GM08714 (cell line): ENCODE data around the gene NEMF.

Source experiments
- H3K4me3 ChIP-seq: fragments of 200-500 bp; sonication (Bioruptor generic); 2 replicates; pipeline ENCODE4 v1.5.1; 2014; ENCODE audit warnings: mild to moderate bottlenecking, low read length, inconsistent platforms
- ZNF274 ChIP-seq: IDR thresholded peaks from 2 replicates; pipeline ENCODE4 v1.6.1; 2012; ENCODE audit warnings: mild to moderate bottlenecking, low read depth, low read length

NEMF gene, protein sequence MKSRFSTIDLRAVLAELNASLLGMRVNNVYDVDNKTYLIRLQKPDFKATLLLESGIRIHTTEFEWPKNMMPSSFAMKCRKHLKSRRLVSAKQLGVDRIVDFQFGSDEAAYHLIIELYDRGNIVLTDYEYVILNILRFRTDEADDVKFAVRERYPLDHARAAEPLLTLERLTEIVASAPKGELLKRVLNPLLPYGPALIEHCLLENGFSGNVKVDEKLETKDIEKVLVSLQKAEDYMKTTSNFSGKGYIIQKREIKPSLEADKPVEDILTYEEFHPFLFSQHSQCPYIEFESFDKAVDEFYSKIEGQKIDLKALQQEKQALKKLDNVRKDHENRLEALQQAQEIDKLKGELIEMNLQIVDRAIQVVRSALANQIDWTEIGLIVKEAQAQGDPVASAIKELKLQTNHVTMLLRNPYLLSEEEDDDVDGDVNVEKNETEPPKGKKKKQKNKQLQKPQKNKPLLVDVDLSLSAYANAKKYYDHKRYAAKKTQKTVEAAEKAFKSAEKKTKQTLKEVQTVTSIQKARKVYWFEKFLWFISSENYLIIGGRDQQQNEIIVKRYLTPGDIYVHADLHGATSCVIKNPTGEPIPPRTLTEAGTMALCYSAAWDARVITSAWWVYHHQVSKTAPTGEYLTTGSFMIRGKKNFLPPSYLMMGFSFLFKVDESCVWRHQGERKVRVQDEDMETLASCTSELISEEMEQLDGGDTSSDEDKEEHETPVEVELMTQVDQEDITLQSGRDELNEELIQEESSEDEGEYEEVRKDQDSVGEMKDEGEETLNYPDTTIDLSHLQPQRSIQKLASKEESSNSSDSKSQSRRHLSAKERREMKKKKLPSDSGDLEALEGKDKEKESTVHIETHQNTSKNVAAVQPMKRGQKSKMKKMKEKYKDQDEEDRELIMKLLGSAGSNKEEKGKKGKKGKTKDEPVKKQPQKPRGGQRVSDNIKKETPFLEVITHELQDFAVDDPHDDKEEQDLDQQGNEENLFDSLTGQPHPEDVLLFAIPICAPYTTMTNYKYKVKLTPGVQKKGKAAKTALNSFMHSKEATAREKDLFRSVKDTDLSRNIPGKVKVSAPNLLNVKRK

DNA sequence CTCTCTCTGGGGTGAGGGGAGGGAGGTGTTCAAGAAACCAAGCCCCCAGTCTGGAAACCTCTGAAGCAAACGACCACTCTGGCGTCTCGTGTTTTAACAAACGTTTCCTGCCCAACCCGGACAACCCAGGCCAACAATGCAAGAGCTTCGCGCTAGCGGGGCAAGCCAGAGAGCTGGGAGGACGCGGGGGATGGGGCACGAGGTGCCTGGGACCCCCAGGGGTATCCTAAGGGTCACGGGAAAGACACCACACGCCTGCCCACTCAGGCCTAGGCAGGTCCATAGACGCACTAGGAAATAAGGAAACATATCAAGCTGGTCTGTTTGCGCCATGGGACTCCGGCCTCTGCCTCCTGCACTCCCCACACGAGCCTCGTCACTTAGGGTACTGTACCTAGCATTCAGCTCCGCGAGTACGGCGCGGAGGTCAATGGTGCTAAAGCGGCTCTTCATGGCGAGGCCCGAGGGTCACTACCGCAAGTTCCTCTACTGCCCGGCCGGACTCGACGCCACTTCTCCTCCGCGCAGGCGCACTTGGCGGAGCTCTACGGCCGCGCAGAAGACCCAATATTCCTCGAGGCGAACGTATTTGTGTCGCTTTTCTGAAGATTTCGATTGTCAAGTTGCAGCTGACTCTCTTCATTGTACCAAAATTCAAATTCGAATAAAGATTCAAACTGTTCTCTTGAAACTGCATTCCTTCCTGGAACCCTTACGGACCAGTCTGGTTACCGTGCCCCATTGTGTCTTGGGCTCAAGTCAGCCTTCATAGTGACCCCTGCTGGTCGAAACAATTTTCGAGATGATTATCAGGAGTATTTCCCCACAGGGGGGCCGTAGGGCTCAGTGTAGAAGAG, at the start of gene NEMF:
TSS of gene NEMF (minus strand) at position 488 of the 857 bp plus-strand sequence. CDS start at position 453, 35 bp downstream.
- TF ChIP-seq ZNF274, result no peak
- peak within 1 kb of the TSS; percentile 87 for H3K4me3 ChIP-seq

DNA sequence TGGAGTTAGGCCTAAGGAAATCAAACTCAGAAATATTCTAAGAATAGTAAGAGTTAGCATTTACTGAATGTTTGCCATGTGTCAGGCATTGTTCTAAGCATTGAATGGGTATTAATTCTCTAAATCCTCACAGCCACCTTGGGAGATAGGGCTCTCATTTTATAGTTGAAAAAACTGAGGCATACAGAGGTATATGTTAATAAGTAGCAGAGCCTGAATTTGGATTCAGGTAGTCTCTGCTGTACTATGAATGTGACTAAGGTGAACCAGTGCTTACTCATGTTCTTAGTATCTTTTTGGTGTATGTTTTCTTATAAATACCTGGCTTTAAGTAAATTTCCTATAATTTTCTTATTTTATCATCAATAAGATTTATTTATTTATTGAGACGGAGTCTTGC, 48.4 kb upstream of the NEMF start:
- no peak for TF ChIP-seq ZNF274

DNA sequence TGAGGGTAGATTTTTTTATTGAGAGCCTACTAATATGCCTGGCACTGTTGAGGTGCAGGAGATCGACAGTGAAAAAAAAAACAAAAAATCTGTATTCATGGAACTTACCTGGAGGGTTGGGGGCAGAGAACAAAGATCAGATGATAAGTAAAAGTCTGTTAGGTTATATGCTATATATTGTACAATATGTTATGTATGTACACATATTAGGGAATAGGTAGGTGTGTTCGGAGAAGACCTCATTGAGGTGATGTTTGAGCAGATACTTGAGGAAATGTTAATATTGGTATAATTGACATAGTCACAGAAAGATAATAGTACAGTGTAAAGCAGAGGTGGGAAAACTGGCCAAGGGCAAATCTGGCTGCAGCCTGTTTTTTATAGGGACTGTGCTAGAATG, 45.9 kb upstream of the NEMF start:
- no peak for TF ChIP-seq ZNF274

More for the DNA sequence above, 48.4 kb upstream of the NEMF start:
- H3K4me3 ChIP-seq, result no peak overlapping the region

DNA sequence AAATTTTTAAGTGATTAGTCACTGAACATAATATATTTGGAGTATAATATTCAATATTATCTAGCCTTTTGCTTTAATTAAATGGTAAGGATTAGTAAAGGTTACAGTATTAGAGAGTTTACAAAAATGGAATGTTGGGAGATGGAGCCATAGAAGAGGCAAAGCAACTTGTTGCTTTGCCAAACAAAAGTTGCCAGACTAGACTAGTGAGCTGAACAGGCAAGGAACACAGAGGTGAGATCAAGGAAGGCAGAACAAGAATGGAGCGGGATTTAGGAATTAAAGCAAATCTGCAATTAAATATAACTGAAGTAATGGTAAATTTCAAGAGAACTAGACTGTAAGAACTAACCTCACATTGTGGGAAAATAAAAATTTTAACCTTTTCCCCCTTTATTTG, 45.4 kb upstream of the NEMF start:
- no peak for TF ChIP-seq ZNF274
- H3K4me3 ChIP-seq, result peak overlapping the region; percentile 41; the same call in 1 of the 2 replicates

More for the DNA sequence above, 45.9 kb upstream of the NEMF start:
- H3K4me3 ChIP-seq, result no peak overlapping the region; the same call in 1 of the 2 replicates

DNA sequence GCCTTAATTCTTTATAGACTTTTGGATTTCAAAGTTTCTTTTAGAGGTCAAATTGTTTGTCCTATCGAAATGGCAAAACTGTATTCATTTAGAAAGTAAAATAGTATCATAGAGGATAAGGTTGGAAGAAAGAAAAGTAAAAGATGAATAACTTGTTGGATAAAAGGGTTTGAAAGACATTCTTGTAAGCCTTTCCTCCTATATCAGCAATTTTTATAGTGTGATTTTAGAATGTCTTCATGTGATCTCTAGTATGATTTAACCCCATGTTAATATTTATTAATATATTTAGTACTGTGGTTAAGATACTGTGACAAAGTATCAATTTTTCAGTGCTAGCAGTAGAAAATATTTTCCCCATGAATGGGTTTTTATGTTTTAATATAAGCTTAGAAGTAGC, 44.8 kb upstream of the NEMF start:
- H3K4me3 ChIP-seq, result peak overlapping the region; percentile 41; the same call in 1 of the 2 replicates
- TF ChIP-seq ZNF274, result no peak

DNA sequence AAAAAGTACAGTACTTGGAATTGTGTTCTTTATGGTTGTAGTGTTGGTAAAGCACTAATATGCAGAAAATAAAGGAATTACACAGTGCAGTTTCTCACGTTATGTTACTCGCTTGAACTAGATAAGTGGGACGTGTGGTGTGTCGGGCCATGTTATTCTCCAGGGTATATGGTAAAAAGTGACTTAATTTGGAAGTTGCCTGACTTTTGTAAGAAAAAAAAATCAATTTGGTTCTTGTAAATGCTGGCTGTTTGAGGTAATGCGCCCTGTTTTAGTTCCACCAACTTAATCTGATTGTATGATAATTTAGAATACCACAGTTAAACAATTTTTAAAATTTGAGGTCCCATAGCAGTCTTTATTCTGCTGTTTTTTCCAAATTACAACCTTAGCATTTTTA, 44.4 kb upstream of the NEMF start:
- peak overlapping the region; percentile 41; the same call in 1 of the 2 replicates for H3K4me3 ChIP-seq

DNA sequence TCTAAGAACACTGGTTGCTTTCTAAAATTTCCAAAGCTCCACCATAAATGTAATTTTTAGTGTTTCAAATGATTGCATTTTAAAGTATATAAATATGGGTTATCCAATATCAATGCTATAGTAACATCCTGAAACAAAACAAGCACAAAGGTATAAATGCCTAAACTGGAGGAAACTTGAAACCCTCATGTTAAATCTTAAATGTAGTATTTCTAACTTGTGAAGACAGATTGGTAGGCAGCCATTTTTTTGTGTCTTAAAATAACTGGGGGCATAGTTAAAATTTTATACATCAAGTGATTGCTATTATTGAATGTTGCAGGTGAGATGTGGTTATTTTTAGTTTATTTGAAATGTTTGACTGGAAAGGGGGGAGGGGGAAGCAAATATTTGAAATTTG, 43.7 kb upstream of the NEMF start:
- peak overlapping the region; percentile 94; the same call in 1 of the 2 replicates for H3K4me3 ChIP-seq

More for the DNA sequence above, 44.4 kb upstream of the NEMF start:
- no peak for TF ChIP-seq ZNF274

DNA sequence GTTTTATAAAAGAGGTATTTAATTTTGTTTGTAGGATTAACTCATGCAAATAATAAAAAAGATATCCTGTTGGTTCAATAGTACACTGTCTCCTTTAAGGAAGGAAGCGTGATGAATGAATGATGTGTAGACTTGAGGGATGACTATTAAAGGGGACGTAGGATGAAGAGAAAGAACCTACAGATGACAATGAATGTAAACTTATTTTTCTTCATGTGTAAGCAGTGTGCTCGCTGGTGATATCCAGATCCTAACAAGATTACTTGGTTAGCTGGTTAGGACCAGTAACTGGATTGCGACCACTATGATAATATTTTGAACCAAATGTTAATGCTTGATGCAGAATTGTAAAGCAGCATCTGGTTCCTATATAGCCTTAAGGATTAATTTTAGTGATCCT, 42.9 kb upstream of the NEMF start:
- peak overlapping the region; percentile 94; the same call in 1 of the 2 replicates for H3K4me3 ChIP-seq
- TF ChIP-seq ZNF274, result no peak

DNA sequence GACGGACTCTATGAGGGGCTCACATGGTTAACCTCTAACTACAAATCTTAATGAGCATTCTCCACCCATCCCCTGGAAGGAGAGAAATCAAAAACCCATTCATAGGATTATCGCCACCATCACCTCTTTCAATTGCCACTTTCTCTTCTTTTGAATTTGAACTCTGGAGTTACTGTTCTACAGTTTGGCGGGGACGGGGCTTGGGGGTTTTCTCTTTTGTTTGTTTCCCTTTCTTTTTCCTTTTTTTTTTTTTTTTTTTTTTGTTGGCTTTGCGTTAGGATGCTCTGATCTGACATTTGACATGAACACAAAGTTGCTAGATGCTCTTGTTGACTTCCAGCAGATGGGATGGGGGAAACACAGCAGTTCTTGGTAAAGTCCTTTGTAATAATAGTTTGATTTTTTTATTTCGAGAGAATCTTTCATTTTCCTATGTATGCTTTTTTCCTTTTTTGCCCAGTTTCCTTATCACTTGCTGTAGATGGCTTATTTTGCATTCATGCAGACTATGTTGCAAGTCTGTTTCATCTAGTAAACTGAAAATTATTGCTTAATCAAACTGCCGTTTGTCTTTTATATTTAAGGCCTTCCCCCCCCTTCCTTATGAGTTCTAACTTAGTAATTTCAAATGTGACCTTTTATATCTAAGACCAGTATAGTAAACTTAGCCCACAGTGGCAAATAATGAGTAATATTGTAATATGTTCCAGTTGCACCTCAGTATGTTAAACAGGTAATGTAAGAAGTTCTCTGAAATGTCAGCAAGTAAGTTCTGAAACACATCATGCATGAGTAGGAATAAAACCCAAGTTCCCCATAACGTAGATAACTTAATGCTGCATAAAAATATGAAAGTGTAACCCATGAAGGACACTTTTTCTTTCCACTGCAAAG, 41.9 kb upstream of the NEMF start:
- H3K4me3 ChIP-seq, result peak overlapping the region; percentile 94

DNA sequence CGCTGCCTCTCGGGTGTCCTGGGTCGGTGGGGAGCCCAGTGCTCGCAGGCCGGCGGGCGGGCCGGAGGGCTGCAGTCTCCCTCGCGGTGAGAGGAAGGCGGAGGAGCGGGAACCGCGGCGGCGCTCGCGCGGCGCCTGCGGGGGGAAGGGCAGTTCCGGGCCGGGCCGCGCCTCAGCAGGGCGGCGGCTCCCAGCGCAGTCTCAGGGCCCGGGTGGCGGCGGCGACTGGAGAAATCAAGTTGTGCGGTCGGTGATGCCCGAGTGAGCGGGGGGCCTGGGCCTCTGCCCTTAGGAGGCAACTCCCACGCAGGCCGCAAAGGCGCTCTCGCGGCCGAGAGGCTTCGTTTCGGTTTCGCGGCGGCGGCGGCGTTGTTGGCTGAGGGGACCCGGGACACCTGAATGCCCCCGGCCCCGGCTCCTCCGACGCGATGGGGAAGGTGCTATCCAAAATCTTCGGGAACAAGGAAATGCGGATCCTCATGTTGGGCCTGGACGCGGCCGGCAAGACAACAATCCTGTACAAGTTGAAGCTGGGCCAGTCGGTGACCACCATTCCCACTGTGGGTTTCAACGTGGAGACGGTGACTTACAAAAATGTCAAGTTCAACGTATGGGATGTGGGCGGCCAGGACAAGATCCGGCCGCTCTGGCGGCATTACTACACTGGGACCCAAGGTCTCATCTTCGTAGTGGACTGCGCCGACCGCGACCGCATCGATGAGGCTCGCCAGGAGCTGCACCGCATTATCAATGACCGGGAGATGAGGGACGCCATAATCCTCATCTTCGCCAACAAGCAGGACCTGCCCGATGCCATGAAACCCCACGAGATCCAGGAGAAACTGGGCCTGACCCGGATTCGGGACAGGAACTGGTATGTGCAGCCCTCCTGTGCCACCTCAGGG, 41.0 kb upstream of the NEMF start:
- TF ChIP-seq ZNF274, result no peak
- peak overlapping the region; percentile 94 for H3K4me3 ChIP-seq

DNA sequence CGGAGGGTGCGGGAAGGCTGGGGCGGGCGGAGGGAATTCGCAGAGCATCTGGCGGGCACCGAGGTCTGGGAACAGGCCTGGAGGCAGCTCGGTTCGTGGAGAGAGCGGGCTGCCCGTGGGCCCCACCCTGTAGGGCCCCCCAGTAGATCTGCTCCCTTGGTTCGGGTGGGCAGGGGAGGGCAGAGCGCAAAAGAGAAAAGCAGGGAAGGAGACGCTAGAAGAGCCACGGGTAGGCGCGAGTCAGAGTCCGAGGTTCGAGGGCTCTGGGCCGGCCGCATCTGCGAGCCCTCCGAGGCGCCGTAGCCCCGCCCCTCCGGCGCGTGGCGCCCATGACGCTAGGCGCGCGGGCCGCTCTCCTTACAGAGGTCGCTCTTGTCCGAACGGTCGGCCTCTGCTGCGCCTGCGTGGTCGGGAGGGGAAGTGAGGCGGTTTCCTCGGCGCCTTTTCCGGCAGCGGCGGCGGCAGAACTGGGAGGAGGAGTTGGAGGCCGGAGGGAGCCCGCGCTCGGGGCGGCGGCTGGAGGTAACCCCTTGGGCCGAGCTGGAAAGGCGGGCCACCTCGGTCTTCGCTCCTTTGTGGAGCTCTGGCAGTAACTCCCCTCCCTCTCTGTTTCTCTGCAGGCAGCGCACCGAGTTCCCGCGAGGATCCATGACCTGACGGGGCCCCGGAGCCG, 40.2 kb upstream of the NEMF start, which contains the start of gene ARF6:
TSS of gene ARF6 (plus strand) at position 447 of the 673 bp plus-strand sequence. CDS start 655 bp downstream, outside the sequence.
- H3K4me3 ChIP-seq, result peak within 1 kb of the TSS; percentile 94
- TF ChIP-seq ZNF274, result no peak

DNA sequence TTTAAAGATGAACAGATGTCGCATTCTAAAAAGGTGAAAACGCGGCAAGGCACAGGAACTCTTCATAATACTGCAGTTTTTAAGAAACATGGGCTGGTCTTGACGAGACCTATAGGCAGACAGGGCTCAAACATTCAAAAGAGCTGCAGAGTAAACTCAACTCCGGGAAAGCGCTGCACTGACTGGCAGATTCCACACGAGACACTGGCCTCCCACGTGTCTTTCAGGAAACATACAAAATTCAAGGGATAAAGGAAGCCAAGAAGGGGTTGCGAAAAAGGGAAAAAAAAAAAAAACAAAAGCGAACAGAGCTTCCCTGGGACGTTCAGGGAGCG, 39.7 kb upstream of the NEMF start:
- peak overlapping the region; percentile 94 for H3K4me3 ChIP-seq

More for the DNA sequence above, 39.7 kb upstream of the NEMF start:
- TF ChIP-seq ZNF274, result no peak
